K562 (cell line): ENCODE data around the gene RAPSN. TPM values are rescaled to one million over a fixed set of nuclear protein-coding genes. Genes with fewer than 3 reads are reported as not detected.

Experiments used
- ATAC-seq: fragments of 200-7000 bp; cut with Tn5 transposase; 3 replicates; pipeline ENCODE4 v1.9.1; 2020; ENCODE audit warnings: moderate library complexity
- BruUV-seq: library from RNA; stranded (reverse); fragments of 400-500 nt; replicated peaks from 2 replicates; lab custom pipeline; 2021; lab: Mats Ljungman, UMichigan
- CTCF ChIA-PET: fragments of 300-600 bp; formaldehyde crosslinking; extraction: SDS; loops from one replicate; lab custom pipeline; 2021; ENCODE audit warnings: low intra/inter-chr PET ratio; lab: Yijun Ruan, JAX
- POLR2A ChIA-PET: fragments of 300-600, 350-650 bp; sonication (Branson Sonifier 250); formaldehyde crosslinking; extraction: SDS; loops from one replicate; lab custom pipeline; 2021; ENCODE audit warnings: antibody characterized with exemption, inconsistent platforms; lab: Yijun Ruan, JAX
- DNase-seq, 4 experiments: peaks; one replicate each; pipeline versions ENCODE4 v3.0.0 to v3.0.0-alpha.2; 2011 to 2018; ENCODE audit warnings: low spot score in 3 of 4, mixed read lengths in 3 of 4; ENCODE audit errors: extremely low read depth in 1 of 4
- FAIRE-seq: peaks from 2 replicates; lab custom pipeline; 2011; peaks lifted over from hg19 to GRCh38; lab: Jason Lieb, UNC
- H2AFZ ChIP-seq: 2 replicates; pipeline ENCODE4 v1.6.0; 2011; ENCODE audit warnings: low read depth, low read length, control low read depth, inconsistent platforms
- H3K27ac ChIP-seq: fragments of 200-600 bp; 3 replicates; pipeline ENCODE4 v1.8.0; 2011; ENCODE audit warnings: low read depth, mild to moderate bottlenecking, control low read depth, inconsistent platforms, low read length, moderate library complexity, mixed read lengths; ENCODE audit errors: extremely low read depth
- H3K27me3 ChIP-seq, 2 experiments: fragments of 300-600 bp in 1 of 2; 2 replicates in 1 of 2; 3 replicates in 1 of 2; pipeline versions ENCODE4 v1.6.0 to v1.8.0; 2011; ENCODE audit warnings: inconsistent platforms in 2 of 2, low read length in 2 of 2, mild to moderate bottlenecking in 1 of 2, mixed read lengths in 1 of 2, moderate library complexity in 1 of 2; ENCODE audit not compliant: control insufficient read depth in 2 of 2, insufficient read depth in 2 of 2
- H3K36me3 ChIP-seq: fragments of 300-600 bp; 3 replicates; pipeline ENCODE4 v1.8.0; 2011; ENCODE audit warnings: mild to moderate bottlenecking, low read length, inconsistent platforms; ENCODE audit not compliant: control insufficient read depth, insufficient read depth
- H3K4me1 ChIP-seq, 2 experiments: fragments of 200-600 bp in 1 of 2; replicated peaks in 1 of 2; 2 replicates in 1 of 2; 3 replicates in 1 of 2; pipeline versions ENCODE4 v1.5.1 to v1.8.0; 2011; ENCODE audit warnings: inconsistent platforms in 2 of 2, low read length in 2 of 2, mild to moderate bottlenecking in 1 of 2, mixed read lengths in 1 of 2, moderate library complexity in 1 of 2; ENCODE audit not compliant: control insufficient read depth in 2 of 2, insufficient read depth in 2 of 2
- H3K4me2 ChIP-seq: 2 replicates; pipeline ENCODE4 v1.6.1; 2011; ENCODE audit warnings: low read length, control low read depth, inconsistent platforms, mixed read lengths; ENCODE audit not compliant: insufficient read depth
- H3K4me3 ChIP-seq: fragments of 200-600 bp; sonication (generic), shearing (Covaris generic); 2 replicates; pipeline ENCODE4 v1.5.1; 2016; ENCODE audit warnings: control low read depth, inconsistent platforms
- H3K79me2 ChIP-seq: fragments of 200-600 bp; 3 replicates; pipeline ENCODE4 v1.8.0; 2011; ENCODE audit warnings: low read length, inconsistent platforms; ENCODE audit not compliant: control insufficient read depth, insufficient read depth
- H3K9ac ChIP-seq, 2 experiments: 2 replicates each; pipeline versions ENCODE4 v1.6.0 to v1.6.1; 2011; ENCODE audit warnings: low read depth in 2 of 2, low read length in 2 of 2, control low read depth in 1 of 2, inconsistent platforms in 1 of 2, mild to moderate bottlenecking in 1 of 2, mixed read lengths in 1 of 2; ENCODE audit not compliant: insufficient read depth in 1 of 2
- H3K9me1 ChIP-seq: one replicate; pipeline ENCODE4 v1.6.0; 2011; ENCODE audit warnings: inconsistent platforms, mild to moderate bottlenecking, low read length, moderate library complexity; ENCODE audit not compliant: control insufficient read depth, insufficient read depth
- H3K9me3 ChIP-seq: replicated peaks from 2 replicates; pipeline ENCODE4 v1.5.1; 2011; ENCODE audit warnings: low read depth, low read length, inconsistent platforms; ENCODE audit not compliant: control insufficient read depth, insufficient read depth
- H4K20me1 ChIP-seq: replicated peaks from 2 replicates; pipeline ENCODE4 v1.6.1; 2011; ENCODE audit warnings: low read length, inconsistent platforms, mixed read lengths; ENCODE audit not compliant: control insufficient read depth, insufficient read depth
- CHD1 ChIP-seq: fragments of 200-600 bp; sonication (generic); IDR thresholded peaks from one replicate; pipeline ENCODE4 v1.6.1; 2012; ENCODE audit warnings: mild to moderate bottlenecking, moderate library complexity, low read length, inconsistent platforms
- EGR1 ChIP-seq: fragments of 450-650 bp; conservative IDR thresholded peaks from 2 replicates; pipeline ENCODE4 v1.6.1; 2017; ENCODE audit warnings: mild to moderate bottlenecking
- FOS ChIP-seq: IDR thresholded peaks from 3 replicates; pipeline ENCODE4 v1.6.1; 2011; ENCODE audit not compliant: insufficient read length; ENCODE audit errors: extremely low read depth
- FOXM1 ChIP-seq, 2 experiments: fragments of 450-650 bp in 1 of 2; sonication (generic) in 1 of 2; formaldehyde crosslinking in 1 of 2; IDR thresholded peaks; 2 replicates each; pipeline versions ENCODE4 v1.6.1 to v1.9.0; 2017 to 2022; ENCODE audit warnings: low read depth in 2 of 2, mild to moderate bottlenecking in 2 of 2, missing genetic modification reagents in 1 of 2, moderate library complexity in 1 of 2
- HDGF ChIP-seq: fragments of 450-650 bp; IDR thresholded peaks from 2 replicates; pipeline ENCODE4 v1.6.1; 2016
- HMG20A ChIP-seq: fragments of 450-650 bp; formaldehyde crosslinking; conservative IDR thresholded peaks from 2 replicates; pipeline ENCODE4 v1.4.0; 2020; ENCODE audit warnings: mild to moderate bottlenecking, mixed read lengths
- KAT8 ChIP-seq: fragments of 450-650 bp; IDR thresholded peaks from 2 replicates; pipeline ENCODE4 v1.6.1; 2016; ENCODE audit warnings: low read depth, mild to moderate bottlenecking
- POLR2G ChIP-seq: fragments of 200-400 bp; formaldehyde crosslinking; IDR thresholded peaks from 2 replicates; pipeline ENCODE4 v1.6.1; 2017; ENCODE audit warnings: low read depth, mild to moderate bottlenecking, antibody characterized with exemption, low read length, moderate library complexity
- SMAD1 ChIP-seq: fragments of 150-350 bp; IDR thresholded peaks from 2 replicates; pipeline ENCODE4 v1.6.1; 2014; ENCODE audit warnings: low read length, low read depth; ENCODE audit not compliant: partially characterized antibody
- TRIM24 ChIP-seq, 2 experiments: fragments of 450-650 bp; IDR thresholded peaks; 2 replicates each; pipeline ENCODE4 v1.6.1; 2016
- WGBS: fragments of 100-300 bp; shearing (Covaris generic); methylation state at CpG from one replicate; pipeline ENCODE4 v1.1.6; 2016; ENCODE audit warnings: low coverage, mixed read lengths; ENCODE audit not compliant: insufficient coverage; ENCODE audit errors: missing lambda C conversion rate; 5-methylcytosine and 5-hydroxymethylcytosine counted together
- in situ Hi-C: fragments of 300-500 bp; cut with MboI; formaldehyde crosslinking; loops from 4 replicates; pipeline ENCODE4 v1.15.0; 2018; ENCODE audit warnings: inconsistent platforms, mixed read lengths
- intact Hi-C: fragments of 100-400 bp; cut with micrococcal nuclease; formaldehyde crosslinking; loops from 2 replicates; pipeline ENCODE4 v1.14.2; 2022
- polyA plus RNA-seq, 8 experiments: library from polyadenylated mRNA; depleted of rRNA in 4 of 8; stranded (reverse) in 5 of 8; unstranded in 3 of 8; fragments of >200 nt; fragmentation: Nextera tagmentation in 2 of 8; fragmentation: Illumina TruSeq in 1 of 8; extraction: Ambion mirVana in 2 of 8; extraction: Trizol in 1 of 8; gene quantifications; 2 replicates each; pipeline versions ENCODE4 v1.2.1 to v1.2.3, GENCODE V29; 2011 to 2014; ENCODE audit warnings: inconsistent platforms in 1 of 8, missing spikeins in 1 of 8
- total RNA-seq, 7 experiments: library from RNA; depleted of rRNA in 6 of 7; stranded (reverse); fragments of >200 nt in 6 of 7; fragmentation: Illumina TruSeq in 2 of 7; extraction: Trizol in 2 of 7; gene quantifications; 2 replicates each; pipeline versions ENCODE4 v1.2.1 to v1.2.3, GENCODE V29; 2011 to 2021; ENCODE audit warnings: low replicate concordance in 1 of 7
- TF ChIP-seq, protein P1 (sequence below): sonication (generic); formaldehyde crosslinking; IDR thresholded peaks from 2 replicates; pipeline ENCODE4 v1.8.1; 2023; ENCODE audit warnings: mild to moderate bottlenecking, missing genetic modification reagents
- TF ChIP-seq, protein P2 (sequence below): fragments of 450-650 bp; IDR thresholded peaks from 2 replicates; pipeline ENCODE4 v1.6.1; 2017; ENCODE audit warnings: antibody characterized with exemption

Gene RAPSN
- total and polyA plus RNA-seq, 9 of the 15 experiments (the other 6 are each of a cell fraction or from before 2014, with no cell fraction given) = 0.06 to 0.11 TPM; not detected in 7

DNA sequence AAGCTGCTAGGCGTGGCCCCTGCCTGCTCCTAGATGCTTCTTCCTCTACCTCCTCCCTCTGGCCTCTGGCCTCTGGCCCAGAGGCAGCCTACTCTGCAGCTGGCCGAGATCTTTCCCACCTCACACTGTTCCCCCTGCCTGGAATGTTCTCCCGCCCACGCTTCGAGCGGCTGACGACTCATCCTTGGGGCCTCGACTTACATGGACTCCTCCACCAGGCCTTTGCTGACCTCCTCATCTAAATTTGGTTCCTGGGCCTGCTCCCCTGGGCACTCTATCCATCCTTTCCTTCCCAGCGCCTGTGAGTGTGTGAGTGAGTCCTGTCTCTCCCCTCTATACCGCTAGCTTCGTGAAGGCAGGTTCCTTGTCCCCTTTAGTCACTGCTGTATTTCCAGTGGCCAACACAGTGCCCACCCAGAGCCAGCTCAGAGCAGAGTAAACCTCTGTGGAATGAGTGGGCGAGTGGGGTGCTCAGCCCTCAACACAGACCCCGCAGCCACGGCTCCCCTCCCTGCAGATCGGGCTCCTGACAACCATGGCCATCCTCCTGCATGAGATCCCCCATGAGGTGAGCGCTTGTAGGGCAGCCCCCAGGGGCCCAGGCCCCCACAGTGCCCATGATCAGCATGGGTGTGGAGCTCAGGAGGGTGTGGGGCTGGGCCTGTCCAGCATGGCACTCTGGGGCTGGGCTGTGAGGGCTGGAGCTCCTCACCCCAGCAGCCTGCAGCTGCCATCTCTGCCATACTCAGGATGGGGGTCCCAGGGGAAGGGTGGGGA is 34.8 kb downstream of the RAPSN start:
- Histone ChIP-seq H3K27me3 (no peaks in the 10 kb centered on the region), H3K4me3 (no peak overlapping the region), H3K4me1 (peaks cover 2 to 65% of the 10 kb centered on the region in 2 experiments; a peak in 4 of 5 replicates), H3K27ac (no peak overlapping the region), H3K9ac (peak overlapping the region in 1 of 2 experiments; percentile 57; a peak in 2 of 4 replicates), H3K36me3 (peaks cover 18% of the 10 kb centered on the region), H4K20me1 (peaks cover 9% of the 10 kb centered on the region; the same call in 1 of the 2 replicates), H3K9me1 (peaks cover 10% of the 10 kb centered on the region), H3K4me2 (no peak overlapping the region), H3K9me3 (no peaks in the 10 kb centered on the region), H2AFZ (no peak overlapping the region), H3K79me2 (peaks cover 3% of the 10 kb centered on the region; the same call in 2 of the 3 replicates)
- CTCF ChIA-PET = no interaction called here
- DNase-seq (peak in 1 of 4 experiments; percentile 37), ATAC-seq (no peak), FAIRE-seq (peak; percentile 11)
- no TSS peak for BruUV-seq
- TF ChIP-seq, protein P1, sequence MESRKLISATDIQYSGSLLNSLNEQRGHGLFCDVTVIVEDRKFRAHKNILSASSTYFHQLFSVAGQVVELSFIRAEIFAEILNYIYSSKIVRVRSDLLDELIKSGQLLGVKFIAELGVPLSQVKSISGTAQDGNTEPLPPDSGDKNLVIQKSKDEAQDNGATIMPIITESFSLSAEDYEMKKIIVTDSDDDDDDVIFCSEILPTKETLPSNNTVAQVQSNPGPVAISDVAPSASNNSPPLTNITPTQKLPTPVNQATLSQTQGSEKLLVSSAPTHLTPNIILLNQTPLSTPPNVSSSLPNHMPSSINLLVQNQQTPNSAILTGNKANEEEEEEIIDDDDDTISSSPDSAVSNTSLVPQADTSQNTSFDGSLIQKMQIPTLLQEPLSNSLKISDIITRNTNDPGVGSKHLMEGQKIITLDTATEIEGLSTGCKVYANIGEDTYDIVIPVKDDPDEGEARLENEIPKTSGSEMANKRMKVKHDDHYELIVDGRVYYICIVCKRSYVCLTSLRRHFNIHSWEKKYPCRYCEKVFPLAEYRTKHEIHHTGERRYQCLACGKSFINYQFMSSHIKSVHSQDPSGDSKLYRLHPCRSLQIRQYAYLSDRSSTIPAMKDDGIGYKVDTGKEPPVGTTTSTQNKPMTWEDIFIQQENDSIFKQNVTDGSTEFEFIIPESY (CRISPR knock-in tag) = peak; percentile 80
- no peak for TF ChIP-seq KAT8
- peak; percentile 74 for TF ChIP-seq EGR1
- no peak for TF ChIP-seq HMG20A (CRISPR knock-in tag)
- TF ChIP-seq CHD1 = no peak
- TF ChIP-seq FOS = no peak
- peak; percentile 39 for TF ChIP-seq POLR2G
- no peak for TF ChIP-seq HDGF
- TF ChIP-seq FOXM1 (IDR thresholded peaks at IDR 0.05; ENCODE audit: low read depth) = no peak
- TF ChIP-seq FOXM1 (CRISPR knock-in tag; IDR thresholded peaks at IDR 0.05; ENCODE audit: low read depth) = 0 out of 2 replicates have a peak, but pooled peaks have one; percentile 33
- TF ChIP-seq SMAD1 = no peak
- no peak for TF ChIP-seq TRIM24 (IDR thresholded peaks at IDR 0.05)
- TF ChIP-seq, protein P2, sequence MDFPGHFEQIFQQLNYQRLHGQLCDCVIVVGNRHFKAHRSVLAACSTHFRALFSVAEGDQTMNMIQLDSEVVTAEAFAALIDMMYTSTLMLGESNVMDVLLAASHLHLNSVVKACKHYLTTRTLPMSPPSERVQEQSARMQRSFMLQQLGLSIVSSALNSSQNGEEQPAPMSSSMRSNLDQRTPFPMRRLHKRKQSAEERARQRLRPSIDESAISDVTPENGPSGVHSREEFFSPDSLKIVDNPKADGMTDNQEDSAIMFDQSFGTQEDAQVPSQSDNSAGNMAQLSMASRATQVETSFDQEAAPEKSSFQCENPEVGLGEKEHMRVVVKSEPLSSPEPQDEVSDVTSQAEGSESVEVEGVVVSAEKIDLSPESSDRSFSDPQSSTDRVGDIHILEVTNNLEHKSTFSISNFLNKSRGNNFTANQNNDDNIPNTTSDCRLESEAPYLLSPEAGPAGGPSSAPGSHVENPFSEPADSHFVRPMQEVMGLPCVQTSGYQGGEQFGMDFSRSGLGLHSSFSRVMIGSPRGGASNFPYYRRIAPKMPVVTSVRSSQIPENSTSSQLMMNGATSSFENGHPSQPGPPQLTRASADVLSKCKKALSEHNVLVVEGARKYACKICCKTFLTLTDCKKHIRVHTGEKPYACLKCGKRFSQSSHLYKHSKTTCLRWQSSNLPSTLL = no peak
- in situ Hi-C loops (no loop called here), intact Hi-C loops (loop anchor here (2.0 kb wide), 1 partner anchor 203 kb away; no protein-coding TSS in a partner anchor)
- POLR2A ChIA-PET = interaction anchor here (0.6 to 1.2 kb wide), 2 partner anchors 10 to 37 kb away, joined by 3 to 6 read pairs; no protein-coding TSS in a partner anchor
- 42% methylated on average over 13 of the region's 16 CpGs for WGBS
